Measurements from ENCODE around the gene ITGA11.

Gene ITGA11

DNA sequence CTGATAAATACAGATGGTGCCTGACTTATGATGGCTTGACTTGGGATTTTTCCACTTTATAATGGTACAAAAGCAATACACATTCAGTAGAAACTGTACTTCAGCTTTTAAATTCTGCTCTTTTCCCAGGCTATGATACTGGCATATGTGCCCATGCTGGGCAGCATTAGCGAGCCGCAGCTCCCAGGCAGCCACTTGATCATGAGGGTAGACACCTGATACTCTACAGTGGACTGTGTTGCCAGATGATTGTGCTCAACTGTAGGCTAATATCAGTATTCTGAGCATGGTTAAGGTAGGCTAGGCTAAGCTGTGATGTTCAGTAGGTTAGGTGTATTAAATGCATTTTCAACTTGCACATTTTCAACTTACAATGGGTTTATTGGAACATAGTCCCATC is 172.1 kb downstream of the ITGA11 start:
- TF ChIP-seq, protein P1, sequence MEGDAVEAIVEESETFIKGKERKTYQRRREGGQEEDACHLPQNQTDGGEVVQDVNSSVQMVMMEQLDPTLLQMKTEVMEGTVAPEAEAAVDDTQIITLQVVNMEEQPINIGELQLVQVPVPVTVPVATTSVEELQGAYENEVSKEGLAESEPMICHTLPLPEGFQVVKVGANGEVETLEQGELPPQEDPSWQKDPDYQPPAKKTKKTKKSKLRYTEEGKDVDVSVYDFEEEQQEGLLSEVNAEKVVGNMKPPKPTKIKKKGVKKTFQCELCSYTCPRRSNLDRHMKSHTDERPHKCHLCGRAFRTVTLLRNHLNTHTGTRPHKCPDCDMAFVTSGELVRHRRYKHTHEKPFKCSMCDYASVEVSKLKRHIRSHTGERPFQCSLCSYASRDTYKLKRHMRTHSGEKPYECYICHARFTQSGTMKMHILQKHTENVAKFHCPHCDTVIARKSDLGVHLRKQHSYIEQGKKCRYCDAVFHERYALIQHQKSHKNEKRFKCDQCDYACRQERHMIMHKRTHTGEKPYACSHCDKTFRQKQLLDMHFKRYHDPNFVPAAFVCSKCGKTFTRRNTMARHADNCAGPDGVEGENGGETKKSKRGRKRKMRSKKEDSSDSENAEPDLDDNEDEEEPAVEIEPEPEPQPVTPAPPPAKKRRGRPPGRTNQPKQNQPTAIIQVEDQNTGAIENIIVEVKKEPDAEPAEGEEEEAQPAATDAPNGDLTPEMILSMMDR (IDR thresholded peaks at IDR 0.05; ENCODE audit: low read depth, low read length, missing control alignments) = no peak
- no peak for DNase-seq (ENCODE audit: extremely low read depth, low read depth)
- no peak overlapping the region for H3K4me3 ChIP-seq (replicated peaks; ENCODE audit: low read depth, low read length)

DNA sequence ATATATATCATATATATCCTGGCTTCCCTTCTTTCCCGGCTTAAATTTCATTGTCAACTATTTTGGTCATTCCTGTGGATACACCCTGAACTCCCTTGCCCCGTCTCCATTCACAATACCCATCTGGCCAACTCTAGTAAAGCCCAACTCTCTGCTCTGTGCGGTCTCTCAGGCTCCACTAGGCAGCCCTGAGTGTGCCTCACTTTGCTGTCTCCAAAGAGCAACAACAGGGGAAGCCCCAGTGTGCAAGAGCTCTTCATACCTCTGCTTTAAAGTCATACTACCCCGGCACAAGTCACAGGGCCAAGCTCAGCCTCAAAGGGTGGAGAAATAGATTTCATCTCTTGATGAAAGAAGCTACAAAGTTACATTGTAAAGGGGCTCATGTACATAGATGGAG is 173.3 kb downstream of the ITGA11 start:
- TF ChIP-seq, protein P1 (IDR thresholded peaks at IDR 0.05; ENCODE audit: low read depth, low read length, missing control alignments) = no peak
- no peak overlapping the region for H3K4me3 ChIP-seq (replicated peaks; ENCODE audit: low read depth, low read length)
- DNase-seq (ENCODE audit: extremely low read depth, low read depth) = no peak

GRCh38 chr15:68256675-68257450 is 175.1 kb downstream of the ITGA11 start:
- DNase-seq (ENCODE audit: extremely low read depth, low read depth) = no peak
- H3K4me3 ChIP-seq (replicated peaks; ENCODE audit: low read depth, low read length) = peak overlapping the region; percentile 44
- TF ChIP-seq, protein P1 (IDR thresholded peaks at IDR 0.05; ENCODE audit: low read depth, low read length, missing control alignments) = no peak

DNA sequence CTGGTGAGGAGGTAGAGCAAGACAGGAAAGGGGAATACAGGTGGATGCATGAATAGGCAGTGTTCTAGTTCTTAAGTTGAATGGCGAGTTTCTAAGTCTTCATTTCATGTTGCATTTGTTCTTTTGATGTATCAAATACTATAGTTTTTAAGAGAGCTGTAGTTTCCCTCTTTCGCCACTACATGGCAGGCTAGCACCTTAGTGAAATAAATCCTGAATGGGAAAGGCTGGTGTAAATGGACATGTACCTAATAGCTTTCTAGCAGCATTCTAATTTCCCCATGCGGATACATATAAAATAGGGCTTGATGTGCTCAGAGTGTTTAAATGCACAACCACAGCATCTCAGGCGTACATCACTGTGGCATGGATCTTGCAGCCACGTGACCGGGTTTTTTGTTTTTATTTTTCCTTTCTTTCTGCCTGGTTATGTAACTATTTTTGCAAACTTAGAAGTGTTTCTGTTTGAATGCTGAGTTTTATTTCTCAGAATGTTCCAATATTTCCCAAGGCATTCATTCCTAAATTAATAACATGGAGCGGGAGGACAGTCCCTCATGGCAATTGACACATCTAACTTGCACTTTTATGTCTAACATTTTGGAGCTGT is 178.9 kb downstream of the ITGA11 start:
- TF ChIP-seq, protein P1 (IDR thresholded peaks at IDR 0.05; ENCODE audit: low read depth, low read length, missing control alignments) = peak; percentile 76
- peak; percentile 62 for DNase-seq (ENCODE audit: extremely low read depth, low read depth)
- H3K4me3 ChIP-seq (replicated peaks; ENCODE audit: low read depth, low read length) = no peak overlapping the region

GRCh38 chr15:68249058-68249713 is 182.8 kb downstream of the ITGA11 start:
- DNase-seq (ENCODE audit: extremely low read depth, low read depth) = no peak
- no peak overlapping the region for H3K4me3 ChIP-seq (replicated peaks; ENCODE audit: low read depth, low read length)
- TF ChIP-seq, protein P1 (IDR thresholded peaks at IDR 0.05; ENCODE audit: low read depth, low read length, missing control alignments) = no peak

Measured in HFF-Myc (cell line).